Lower lobe of right lung (tissue), 2 donors: ENCODE data around the gene METTL22. TPM values are rescaled to one million over a fixed set of nuclear protein-coding genes. Genes with fewer than 3 reads are reported as not detected.

ENCODE experiments used
- ATAC-seq, 2 donors: fragments of 200-7000 bp; cut with Tn5 transposase; one replicate each; pipeline ENCODE4 v1.9.1; 2020 to 2022; ENCODE audit warnings: mild to moderate bottlenecking in 2 of 2, moderate library complexity in 2 of 2
- DNase-seq: peaks from one replicate; pipeline ENCODE4 v3.0.0-alpha.2; 2020
- H3K27ac ChIP-seq: fragments of 200-600 bp; one replicate; pipeline ENCODE4 v1.8.0; 2022
- H3K27me3 ChIP-seq: fragments of 200-600 bp; one replicate; pipeline ENCODE4 v1.8.0; 2022; ENCODE audit warnings: low read depth
- H3K36me3 ChIP-seq: fragments of 200-600 bp; one replicate; pipeline ENCODE4 v1.8.0; 2022; ENCODE audit warnings: mild to moderate bottlenecking
- H3K4me1 ChIP-seq: fragments of 200-600 bp; one replicate; pipeline ENCODE4 v1.8.0; 2022
- H3K4me3 ChIP-seq: fragments of 200-600 bp; one replicate; pipeline ENCODE4 v1.8.0; 2022; ENCODE audit warnings: mild to moderate bottlenecking
- H3K9me3 ChIP-seq: fragments of 200-600 bp; one replicate; pipeline ENCODE4 v1.8.0; 2022
- CTCF ChIP-seq: fragments of 200-600 bp; IDR thresholded peaks from one replicate; pipeline ENCODE4 v1.8.0; 2022; ENCODE audit warnings: antibody characterized with exemption, mild to moderate bottlenecking
- intact Hi-C: fragments of 100-400 bp; cut with DNase I; formaldehyde crosslinking; loops from one replicate; pipeline ENCODE4 v1.11.0; 2022
- total RNA-seq: library from RNA; stranded (reverse); fragmentation: NEBNext Ultra II Directional; extraction: Animal tissue kit (Norgen Biotek cat#: 25700); gene quantifications from one replicate; pipeline ENCODE4 v1.2.1, GENCODE V29; 2021
- donor health status: DM: no; HTN: yes; CAD: no; lungs with severe emphysema.

The METTL22 gene
- total RNA-seq, 1 donor from 2014 or later, result 43.5 TPM

GRCh38 chr16:8583732-8584131, 37.8 kb upstream of the METTL22 start:
- intact Hi-C loops, result no loop called here
- Histone ChIP-seq H3K4me1 (no peaks in the 10 kb centered on the region), H3K27me3 (peaks cover 21% of the 10 kb centered on the region), H3K9me3 (no peaks in the 10 kb centered on the region), H3K27ac (no peak overlapping the region), H3K36me3 (no peaks in the 10 kb centered on the region), H3K4me3 (no peak overlapping the region)
- peak in 1 of 2 donors; percentile 36 for ATAC-seq
- TF ChIP-seq CTCF, result no peak
- DNase-seq, result no peak

GRCh38 chr16:8585041-8585440, 36.5 kb upstream of the METTL22 start:
- DNase-seq (no peak), ATAC-seq (no peak)
- TF ChIP-seq CTCF, result no peak
- Histone ChIP-seq H3K27me3 (peaks cover 32% of the 10 kb centered on the region), H3K36me3 (no peaks in the 10 kb centered on the region), H3K4me1 (peaks cover 6% of the 10 kb centered on the region), H3K27ac (no peak overlapping the region), H3K4me3 (no peak overlapping the region), H3K9me3 (no peaks in the 10 kb centered on the region)
- intact Hi-C loops, result no loop called here

DNA sequence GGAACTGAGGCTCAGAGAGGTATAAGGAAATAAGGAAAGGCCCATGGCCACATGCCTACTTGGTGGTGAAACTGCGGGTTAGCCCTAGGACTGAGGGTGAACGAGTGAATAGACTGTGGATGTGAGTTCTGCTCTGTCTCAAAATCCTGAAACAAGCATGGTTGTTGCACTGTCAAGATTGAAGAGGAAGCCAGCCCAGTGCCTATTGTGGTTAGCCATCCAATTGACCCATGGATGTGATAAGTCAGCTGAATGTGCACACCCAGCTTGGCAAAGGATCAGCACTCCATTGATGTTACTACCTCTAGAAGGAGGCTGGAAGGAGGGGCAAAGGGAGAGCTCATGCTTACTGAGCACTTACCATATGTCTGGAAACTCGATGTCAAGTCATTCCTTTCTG, 35.6 kb upstream of the METTL22 start:
- Histone ChIP-seq H3K27me3 (peaks cover 39% of the 10 kb centered on the region), H3K4me3 (no peak overlapping the region), H3K4me1 (peaks cover 6% of the 10 kb centered on the region), H3K9me3 (no peaks in the 10 kb centered on the region), H3K36me3 (no peaks in the 10 kb centered on the region), H3K27ac (no peak overlapping the region)
- intact Hi-C loops, result no loop called here
- no peak for TF ChIP-seq CTCF
- no peak for ATAC-seq
- no peak for DNase-seq

DNA sequence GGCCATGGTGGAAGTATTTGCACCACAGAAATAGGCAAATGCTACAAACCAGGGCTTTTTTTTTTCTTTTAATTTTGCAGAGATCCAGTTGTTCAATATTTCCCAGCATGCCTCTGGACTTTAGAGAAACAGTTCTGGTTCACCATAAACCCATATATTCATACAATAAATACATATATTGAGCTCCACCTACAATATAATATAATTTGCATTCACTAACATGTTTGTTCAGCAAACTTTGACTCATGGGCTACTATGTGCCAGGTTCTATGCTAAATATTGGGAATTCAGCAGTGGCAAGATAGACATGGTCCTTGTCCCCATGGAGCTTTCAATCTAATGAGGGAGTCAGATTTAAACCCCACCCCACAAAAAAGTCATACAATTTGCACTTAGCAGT, 34.4 kb upstream of the METTL22 start:
- Histone ChIP-seq H3K27me3 (peaks cover 45% of the 10 kb centered on the region), H3K36me3 (no peaks in the 10 kb centered on the region), H3K9me3 (no peaks in the 10 kb centered on the region), H3K4me3 (no peak overlapping the region), H3K4me1 (peaks cover 6% of the 10 kb centered on the region), H3K27ac (no peak overlapping the region)
- intact Hi-C loops, result no loop called here
- ATAC-seq (no peak), DNase-seq (no peak)
- TF ChIP-seq CTCF, result no peak

- Histone ChIP-seq H3K27ac (no peak overlapping the region), H3K27me3 (peaks cover 46% of the 10 kb centered on the region), H3K9me3 (no peaks in the 10 kb centered on the region), H3K4me3 (no peak overlapping the region), H3K4me1 (peaks cover 6% of the 10 kb centered on the region), H3K36me3 (no peaks in the 10 kb centered on the region)
- ATAC-seq (peak in 1 of 2 donors; percentile 11), DNase-seq (no peak)
- intact Hi-C loops, result no loop called here
- no peak for TF ChIP-seq CTCF
Observed at GRCh38 chr16:8588682-8589056, 32.8 kb upstream of the METTL22 start.
